Activated naive CD8-positive, alpha-beta T cell treated with anti-CD3 and anti-CD28 coated beads, Interleukin-2, amount 50 U/mL, for 16 hours (primary cell): ENCODE measurements around the gene CDKN2B.
"Not testable (repeated sequence)": the region's sequence is repeated elsewhere in the genome, so short reads cannot be mapped to it uniquely, and the experiment has no call there.

ENCODE experiments used
- DNase-seq: peaks from one replicate; pipeline ENCODE4 v3.0.0-alpha.2; 2020; ENCODE audit warnings: low read depth, low spot score

CDKN2B gene

GRCh38 chr9:21969011-21969940, 39.8 kb downstream of the CDKN2B start:
- no peak for DNase-seq

DNA sequence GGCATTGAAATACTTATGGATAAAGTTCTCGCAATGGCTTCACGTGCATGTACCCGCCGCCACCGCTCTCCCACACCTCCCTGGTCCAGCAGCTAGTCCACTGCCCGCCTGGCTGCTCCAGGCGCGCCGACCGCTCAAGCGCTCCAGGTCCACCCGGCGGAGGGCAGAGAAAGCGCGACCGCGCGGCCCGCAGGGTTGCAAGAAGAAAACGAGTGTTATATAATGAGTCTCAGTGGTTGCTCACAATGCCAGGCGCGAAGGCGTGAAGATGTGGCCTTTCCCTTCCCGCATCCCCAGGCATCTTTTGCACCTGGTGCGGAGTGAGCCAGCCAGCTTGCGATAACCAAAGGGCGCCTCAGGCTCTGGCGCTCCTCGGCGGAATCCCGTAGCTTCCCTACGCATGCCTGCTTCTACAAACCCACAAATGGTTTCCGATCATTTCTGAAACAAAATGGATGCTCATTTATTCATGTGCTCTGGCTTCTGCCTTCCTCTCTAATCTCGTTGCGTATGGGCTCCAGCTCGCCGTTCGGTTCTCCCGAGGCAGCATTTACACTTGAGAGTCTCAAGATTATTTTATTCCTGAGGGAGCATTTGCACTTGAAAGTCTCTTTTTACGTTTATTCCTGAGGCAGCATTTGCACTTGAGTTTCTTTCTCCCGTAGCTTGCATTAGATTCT, 40.6 kb downstream of the CDKN2B start:
- DNase-seq = no peak

DNA sequence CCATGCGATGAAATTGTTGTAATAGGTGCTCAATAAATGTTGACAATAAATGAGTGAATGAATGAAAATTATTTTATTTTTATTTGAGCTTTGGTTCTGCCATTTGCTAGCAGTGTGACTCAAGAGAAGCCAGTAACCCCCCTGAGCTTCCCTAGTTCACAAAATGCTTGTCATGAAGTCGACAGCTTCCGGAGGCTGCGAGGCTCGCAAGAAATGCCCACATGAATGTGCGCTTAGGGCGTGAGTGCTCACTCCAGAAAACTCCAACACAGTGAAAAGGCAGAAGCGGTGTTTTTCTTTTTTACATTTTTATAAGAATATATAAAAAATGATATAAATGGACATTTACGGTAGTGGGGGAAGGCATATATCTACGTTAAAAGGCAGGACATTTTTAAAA, 41.4 kb downstream of the CDKN2B start:
- DNase-seq = no peak

GRCh38 chr9:21967169-21967568, 41.9 kb downstream of the CDKN2B start:
- no peak for DNase-seq

DNA sequence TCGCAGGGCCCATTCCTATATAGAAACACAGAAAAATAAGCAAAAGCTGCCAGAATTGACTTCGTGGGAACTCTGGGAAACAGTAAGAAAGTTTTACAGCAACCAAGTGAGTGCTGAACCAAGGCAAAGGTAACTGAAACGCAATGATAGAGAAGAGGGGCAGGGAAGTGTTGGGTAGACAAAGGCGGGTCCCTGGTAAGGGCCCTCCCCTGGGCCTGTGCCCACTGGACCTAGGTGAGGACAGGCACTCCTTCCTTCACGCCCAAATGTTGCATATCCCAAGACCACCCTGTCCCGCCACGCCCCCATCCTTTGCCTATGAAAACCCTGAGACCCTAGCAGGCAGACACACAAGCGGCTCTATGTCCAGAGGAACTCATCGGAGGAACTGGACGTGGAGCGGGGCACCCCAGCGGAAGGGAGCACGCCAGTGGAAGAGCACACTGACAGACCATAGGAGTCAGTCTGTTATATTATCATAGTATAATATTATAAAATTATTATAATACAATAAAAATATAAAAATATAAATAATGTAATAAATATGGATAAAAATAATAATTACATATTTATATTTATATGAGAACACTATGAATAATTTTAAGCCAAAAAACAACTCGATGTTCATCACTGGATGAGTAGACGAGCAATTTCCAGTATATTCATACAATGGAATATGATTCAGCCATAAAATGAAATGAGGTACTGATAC, 42.8 kb downstream of the CDKN2B start:
- DNase-seq = no peak

DNA sequence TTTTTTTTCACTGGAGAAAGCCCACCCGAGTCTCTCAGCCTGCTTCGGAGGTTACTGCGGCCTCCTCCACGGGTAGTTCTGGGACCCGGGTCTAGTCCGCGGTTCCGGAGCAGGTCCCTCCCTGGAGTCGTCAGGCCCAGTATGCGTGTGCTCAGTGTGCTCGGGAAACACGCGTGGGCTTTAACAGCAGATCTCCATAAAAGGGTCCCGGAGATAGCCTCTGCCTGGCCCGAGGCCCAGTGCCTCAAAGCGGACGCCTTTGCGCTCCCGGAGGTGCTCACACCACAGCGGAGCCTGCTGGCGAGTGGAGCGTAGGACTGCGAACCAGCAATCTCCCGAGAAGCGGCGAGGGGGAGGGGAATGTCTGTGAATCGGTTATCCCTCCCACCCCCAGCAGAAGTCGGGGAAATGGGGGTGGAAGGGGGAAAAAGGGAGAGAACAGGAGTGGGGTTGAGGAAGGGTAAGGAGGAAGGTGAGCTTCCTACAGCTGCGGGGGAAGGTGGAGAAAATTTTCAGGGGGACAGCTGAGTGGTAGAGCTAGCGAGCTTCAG, 43.6 kb downstream of the CDKN2B start:
- DNase-seq = no peak

DNA sequence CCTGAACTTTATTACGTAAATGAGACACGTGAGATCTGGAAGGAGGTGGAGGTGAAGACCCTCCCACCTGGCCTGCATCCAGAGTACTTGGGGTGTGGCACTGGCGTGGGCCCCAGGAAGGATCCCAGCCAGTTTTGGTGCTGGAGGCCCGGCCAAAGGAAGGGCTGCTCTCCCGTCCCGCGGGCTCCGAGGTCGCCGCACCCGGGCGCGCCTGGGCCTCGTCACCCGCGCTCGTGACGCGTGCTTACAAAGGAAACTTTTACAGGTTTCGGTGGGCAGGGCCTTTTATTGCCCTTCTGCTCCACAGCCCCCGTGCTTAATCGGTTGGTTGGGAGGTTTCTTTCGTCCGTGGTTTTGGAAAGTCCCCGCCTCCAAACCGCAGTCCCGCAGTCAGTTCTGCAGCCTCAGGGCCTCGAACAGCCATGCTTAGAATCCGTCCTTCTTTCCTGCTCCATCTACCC, 44.1 kb downstream of the CDKN2B start:
- DNase-seq = no peak

DNA sequence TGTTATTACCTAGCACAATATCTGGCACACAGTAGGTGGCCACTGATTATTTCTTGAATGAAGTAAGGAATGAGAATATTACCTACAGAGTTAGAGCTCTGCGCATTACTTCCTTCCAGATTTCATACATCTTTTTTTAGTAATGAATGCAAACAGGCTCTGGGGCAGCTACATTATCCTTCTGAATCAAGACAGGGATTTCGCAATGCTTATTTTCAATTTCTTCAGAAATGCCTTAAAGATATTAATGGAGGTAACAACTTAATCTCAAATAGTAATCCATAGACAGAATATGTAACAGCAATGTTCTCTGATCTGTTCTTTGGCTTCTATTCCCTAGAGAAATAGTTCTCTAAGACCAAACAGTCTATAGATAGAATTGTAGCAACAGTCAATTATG, 47.5 kb downstream of the CDKN2B start:
- no peak for DNase-seq

DNA sequence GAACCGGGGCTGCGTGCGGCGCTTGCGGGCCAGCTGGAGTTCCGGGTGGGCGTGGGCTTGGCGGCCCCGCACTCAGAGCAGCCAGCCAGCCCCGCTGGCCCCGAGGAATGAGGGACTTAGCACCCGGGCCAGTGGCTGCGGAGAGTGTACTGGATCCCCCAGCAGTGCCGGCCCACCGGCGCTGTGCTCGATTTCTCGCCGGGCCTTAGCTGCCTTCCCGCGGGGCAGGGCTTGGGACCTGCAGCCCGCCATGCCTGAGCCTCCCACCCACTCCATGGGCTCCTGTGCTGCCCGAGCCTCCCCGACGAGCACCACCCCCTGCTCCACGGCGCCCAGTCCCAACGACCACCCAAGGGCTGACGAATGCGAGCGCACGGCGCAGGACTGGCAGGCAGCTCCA, 49.8 kb downstream of the CDKN2B start:
- DNase-seq = not testable (repeated sequence)

GRCh38 chr9:21958833-21959232, 50.3 kb downstream of the CDKN2B start:
- DNase-seq = no peak
